GM03348 (cell line): Measurements from ENCODE around the gene OSGIN1.

Experiments used
- DNase-seq: peaks from one replicate; pipeline ENCODE4 v3.0.0; 2012; ENCODE audit warnings: low spot score

The OSGIN1 gene

DNA sequence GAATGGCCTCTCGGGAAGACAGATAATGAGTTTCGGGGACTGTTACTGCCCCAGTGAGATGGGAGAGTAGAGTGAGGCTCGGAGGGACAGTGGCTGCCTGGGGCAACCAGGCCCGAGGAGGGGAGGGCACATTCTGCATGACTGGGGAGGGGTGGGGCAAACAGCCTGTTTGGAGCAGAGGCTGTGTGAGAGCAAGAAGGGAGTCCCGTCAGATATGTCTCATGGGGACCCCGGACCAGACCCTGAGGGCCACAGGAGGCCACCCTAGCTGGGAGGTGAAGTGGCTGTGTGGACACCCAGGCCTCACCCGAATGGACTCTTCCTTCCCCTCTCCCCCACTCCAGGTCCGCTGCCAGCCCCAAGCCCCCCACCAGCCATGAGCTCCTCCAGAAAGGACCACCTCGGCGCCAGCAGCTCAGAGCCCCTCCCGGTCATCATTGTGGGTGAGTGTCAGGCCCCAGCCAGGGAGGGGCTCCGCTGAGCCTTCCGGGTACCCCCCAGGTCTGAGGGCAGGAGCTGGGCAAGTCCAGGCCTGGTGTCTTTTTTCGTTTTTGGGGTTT is 4.3 kb downstream of the OSGIN1 start:
- DNase-seq: no peak

DNA sequence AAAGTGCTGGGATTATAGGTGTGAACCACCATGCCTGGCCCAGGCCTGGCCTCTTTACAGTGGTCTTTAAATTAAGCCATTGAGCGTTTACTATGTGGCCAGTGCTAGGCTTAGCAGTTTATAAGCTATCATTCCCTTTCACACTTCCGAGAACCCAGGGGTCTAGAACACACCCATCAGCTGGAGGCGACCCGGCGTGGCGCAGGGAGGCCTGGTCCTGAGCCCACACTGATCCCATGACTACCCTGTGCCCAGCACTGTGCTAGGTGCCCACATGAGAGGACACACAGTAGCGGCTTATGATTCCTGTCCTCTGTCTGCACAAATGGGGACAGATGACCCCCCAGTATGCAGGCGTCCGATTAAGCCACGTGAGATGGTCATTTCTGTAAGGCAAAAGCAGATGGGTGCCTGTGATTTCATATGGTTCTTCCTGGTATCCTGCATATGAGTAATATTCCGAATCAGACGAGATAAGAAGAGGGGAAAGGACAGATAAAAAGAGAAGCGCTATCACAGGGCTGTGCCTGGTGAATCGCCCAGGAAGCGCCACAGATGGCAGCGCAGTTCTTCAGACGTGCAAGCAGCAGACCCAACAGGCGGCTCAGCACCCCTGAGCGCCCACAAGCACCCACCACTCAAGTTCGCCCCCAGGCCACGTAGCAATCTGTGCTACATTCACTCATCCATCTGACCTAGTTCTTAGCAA is 5.3 kb downstream of the OSGIN1 start:
- DNase-seq: no peak

- no peak for DNase-seq
These were observed 6.0 kb downstream of the OSGIN1 start for GRCh38 chr16:83958846-83959565.

- no peak for DNase-seq
These were observed 6.8 kb downstream of the OSGIN1 start for GRCh38 chr16:83959656-83960434.

- DNase-seq: no peak
These were observed 7.6 kb downstream of the OSGIN1 start for GRCh38 chr16:83960521-83961249.

GRCh38 chr16:83961591-83961990 is 8.6 kb downstream of the OSGIN1 start:
- DNase-seq: no peak

- DNase-seq: no peak
These were observed 10.5 kb downstream of the OSGIN1 start for GRCh38 chr16:83963277-83964119.

GRCh38 chr16:83964684-83965443 is 11.8 kb downstream of the OSGIN1 start:
- DNase-seq: no peak

DNA sequence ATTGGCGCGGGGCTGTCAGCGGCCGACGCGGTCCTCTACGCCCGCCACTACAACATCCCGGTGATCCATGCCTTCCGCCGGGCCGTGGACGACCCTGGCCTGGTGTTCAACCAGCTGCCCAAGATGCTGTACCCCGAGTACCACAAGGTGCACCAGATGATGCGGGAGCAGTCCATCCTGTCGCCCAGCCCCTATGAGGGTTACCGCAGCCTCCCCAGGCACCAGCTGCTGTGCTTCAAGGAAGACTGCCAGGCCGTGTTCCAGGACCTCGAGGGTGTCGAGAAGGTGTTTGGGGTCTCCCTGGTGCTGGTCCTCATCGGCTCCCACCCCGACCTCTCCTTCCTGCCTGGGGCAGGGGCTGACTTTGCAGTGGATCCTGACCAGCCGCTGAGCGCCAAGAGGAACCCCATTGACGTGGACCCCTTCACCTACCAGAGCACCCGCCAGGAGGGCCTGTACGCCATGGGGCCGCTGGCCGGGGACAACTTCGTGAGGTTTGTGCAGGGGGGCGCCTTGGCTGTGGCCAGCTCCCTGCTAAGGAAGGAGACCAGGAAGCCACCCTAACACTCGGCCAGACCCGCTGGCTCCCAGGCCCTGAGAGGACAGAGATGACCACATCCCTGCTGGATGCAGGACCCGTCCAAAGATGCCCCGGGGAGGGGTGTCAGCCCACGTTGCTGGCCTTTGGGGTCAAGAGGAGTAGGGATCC is 12.6 kb downstream of the OSGIN1 start:
- DNase-seq: no peak

GRCh38 chr16:83966153-83966696 is 13.2 kb downstream of the OSGIN1 start:
- DNase-seq: no peak

DNA sequence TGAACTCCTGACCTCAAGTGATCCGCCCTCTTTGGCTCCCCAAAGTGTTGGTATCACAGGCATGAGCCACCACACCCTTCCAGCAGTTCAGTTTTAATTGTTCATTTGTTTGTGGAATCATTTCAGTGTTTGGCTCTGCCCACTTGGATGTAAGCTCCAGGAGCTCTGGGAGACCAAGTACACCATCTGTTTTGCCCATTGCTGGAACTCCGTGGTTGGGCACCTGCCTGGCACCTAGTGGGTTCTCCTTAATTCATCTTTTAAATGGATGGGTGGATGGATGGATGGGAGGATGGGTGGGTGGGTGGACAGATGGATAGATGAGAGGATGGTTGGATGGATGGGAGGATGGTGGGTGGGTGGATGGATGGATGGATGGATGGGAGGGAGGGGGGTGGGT is 14.1 kb downstream of the OSGIN1 start:
- no peak for DNase-seq

- peak; percentile 95 for DNase-seq
These were observed 14.8 kb downstream of the OSGIN1 start, which contains the start of gene NECAB2 for GRCh38 chr16:83967838-83968305. TSS of gene NECAB2 (plus strand) at chr16:83968244. CDS start at chr16:83968649, 405 bp downstream.

DNA sequence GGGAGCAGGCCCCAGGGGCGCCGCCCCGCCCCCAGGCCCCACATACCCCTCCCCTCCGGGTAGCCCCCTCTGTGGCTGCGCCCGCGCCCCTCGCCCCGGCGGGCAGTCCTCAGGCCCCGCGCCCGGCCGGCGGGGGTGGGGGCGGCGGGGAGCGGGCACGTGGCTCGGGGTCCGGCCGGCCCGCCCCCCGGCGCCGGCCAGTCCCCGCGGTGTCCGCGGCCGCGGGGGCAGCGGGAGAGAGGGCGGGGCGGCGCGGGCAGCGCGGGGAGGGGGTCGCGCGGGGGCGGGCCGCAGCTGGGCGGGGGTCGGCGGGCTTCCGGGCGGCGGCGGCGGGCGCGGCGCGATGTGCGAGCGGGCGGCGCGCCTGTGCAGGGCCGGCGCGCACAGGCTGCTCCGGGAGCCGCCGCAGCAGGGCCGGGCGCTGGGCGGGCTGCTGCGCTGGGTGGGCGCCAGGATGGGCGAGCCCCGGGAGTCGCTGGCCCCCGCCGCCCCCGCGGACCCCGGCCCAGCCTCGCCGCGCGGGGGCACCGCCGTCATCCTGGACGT is 15.3 kb downstream of the OSGIN1 start:
- DNase-seq: peak; percentile 65

- DNase-seq: no peak
These were observed 16.0 kb downstream of the OSGIN1 start for GRCh38 chr16:83968891-83969649.

- no peak for DNase-seq
These were observed 16.9 kb downstream of the OSGIN1 start for GRCh38 chr16:83969771-83970429.

DNA sequence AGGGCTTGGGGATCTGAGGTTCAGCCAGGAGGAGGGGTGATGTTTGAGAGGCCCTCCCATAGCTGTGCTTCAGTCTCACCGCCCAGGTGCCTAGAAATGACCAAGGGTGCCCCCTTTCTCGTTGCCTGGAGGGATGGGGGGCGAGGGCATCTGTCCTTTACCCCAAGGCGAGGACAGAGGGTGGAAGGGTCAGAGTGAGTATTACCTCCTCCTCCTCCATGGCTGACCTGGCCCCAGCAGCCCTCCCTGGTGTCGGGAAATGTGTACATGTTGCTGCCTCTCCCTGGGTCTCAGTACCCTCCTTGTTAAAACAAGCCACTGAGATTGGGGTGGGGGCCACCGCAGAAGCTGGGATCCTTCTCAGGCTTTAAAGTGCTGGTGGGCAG is 17.4 kb downstream of the OSGIN1 start:
- no peak for DNase-seq
